HCT116 (cell line): ENCODE measurements around the gene ABHD17B.

Source experiments
- ATF3 ChIP-seq: IDR thresholded peaks from 2 replicates; pipeline ENCODE4 v1.6.1; 2012
- CBX3 ChIP-seq: IDR thresholded peaks from 2 replicates; pipeline ENCODE4 v1.6.1; 2012; ENCODE audit warnings: low read depth
- CEBPB ChIP-seq: IDR thresholded peaks from 2 replicates; pipeline ENCODE4 v1.6.1; 2012; ENCODE audit warnings: low read depth
- EZH2 ChIP-seq: fragments of 200-600 bp; sonication (generic); IDR thresholded peaks from 2 replicates; pipeline ENCODE4 v1.6.1; 2017; ENCODE audit warnings: antibody characterized with exemption, mixed run types
- EZH2phosphoT487 ChIP-seq: fragments of 200-600 bp; IDR thresholded peaks from 2 replicates; pipeline ENCODE4 v1.6.1; 2018; ENCODE audit warnings: antibody characterized with exemption, borderline replicate concordance
- JUND ChIP-seq: IDR thresholded peaks from 2 replicates; pipeline ENCODE4 v1.6.1; 2012
- POLR2A ChIP-seq: IDR thresholded peaks from 2 replicates; pipeline ENCODE4 v1.7.0; 2011; ENCODE audit warnings: borderline replicate concordance; ENCODE audit not compliant: insufficient read depth, insufficient read length; ENCODE audit errors: extremely low read depth
- REST ChIP-seq: IDR thresholded peaks from 2 replicates; pipeline ENCODE4 v1.6.1; 2012; ENCODE audit warnings: low read depth
- SIN3A ChIP-seq: IDR thresholded peaks from 2 replicates; pipeline ENCODE4 v1.6.1; 2012; ENCODE audit warnings: low read depth
- TCF7L2 ChIP-seq: IDR thresholded peaks from 2 replicates; pipeline ENCODE4 v1.7.0; 2011; ENCODE audit warnings: borderline replicate concordance, inconsistent platforms; ENCODE audit not compliant: insufficient read depth, insufficient read length; ENCODE audit errors: extremely low read depth
- TF ChIP-seq, protein P1 (sequence below), 3 experiments: fragments of 200-600 bp in 1 of 3; sonication (generic) in 1 of 3; IDR thresholded peaks in 2 of 3; conservative IDR thresholded peaks in 1 of 3; 2 replicates each; pipeline ENCODE4 v1.5.1; 2012 to 2017; ENCODE audit warnings: low read depth in 2 of 3, low read length in 2 of 3, antibody characterized with exemption in 1 of 3, borderline replicate concordance in 1 of 3, control low read depth in 1 of 3, mild to moderate bottlenecking in 1 of 3, mixed read lengths in 1 of 3, mixed run types in 1 of 3, moderate library complexity in 1 of 3; ENCODE audit not compliant: insufficient read depth in 1 of 3

DNA sequence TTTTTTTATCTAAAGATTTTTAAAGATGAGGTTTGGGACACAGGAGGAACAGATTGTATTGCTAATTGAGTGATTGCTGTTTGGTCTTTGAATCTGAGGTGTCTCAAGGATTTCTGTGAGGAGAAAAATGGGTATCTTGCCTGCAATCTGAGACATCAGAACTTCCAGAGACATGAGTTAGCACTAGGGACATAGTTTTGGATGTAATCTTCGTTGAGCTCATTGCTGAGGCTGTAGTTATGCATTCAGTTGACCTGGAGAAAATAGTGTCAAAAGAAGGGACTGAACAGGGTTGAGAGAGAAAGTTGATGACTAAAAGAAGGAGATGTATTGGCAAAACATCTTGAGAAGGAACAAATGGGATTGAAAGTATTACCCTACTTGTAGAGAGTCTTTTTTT lies 25.1 kb upstream of the ABHD17B start:
- TF ChIP-seq, protein P1, sequence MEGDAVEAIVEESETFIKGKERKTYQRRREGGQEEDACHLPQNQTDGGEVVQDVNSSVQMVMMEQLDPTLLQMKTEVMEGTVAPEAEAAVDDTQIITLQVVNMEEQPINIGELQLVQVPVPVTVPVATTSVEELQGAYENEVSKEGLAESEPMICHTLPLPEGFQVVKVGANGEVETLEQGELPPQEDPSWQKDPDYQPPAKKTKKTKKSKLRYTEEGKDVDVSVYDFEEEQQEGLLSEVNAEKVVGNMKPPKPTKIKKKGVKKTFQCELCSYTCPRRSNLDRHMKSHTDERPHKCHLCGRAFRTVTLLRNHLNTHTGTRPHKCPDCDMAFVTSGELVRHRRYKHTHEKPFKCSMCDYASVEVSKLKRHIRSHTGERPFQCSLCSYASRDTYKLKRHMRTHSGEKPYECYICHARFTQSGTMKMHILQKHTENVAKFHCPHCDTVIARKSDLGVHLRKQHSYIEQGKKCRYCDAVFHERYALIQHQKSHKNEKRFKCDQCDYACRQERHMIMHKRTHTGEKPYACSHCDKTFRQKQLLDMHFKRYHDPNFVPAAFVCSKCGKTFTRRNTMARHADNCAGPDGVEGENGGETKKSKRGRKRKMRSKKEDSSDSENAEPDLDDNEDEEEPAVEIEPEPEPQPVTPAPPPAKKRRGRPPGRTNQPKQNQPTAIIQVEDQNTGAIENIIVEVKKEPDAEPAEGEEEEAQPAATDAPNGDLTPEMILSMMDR (IDR thresholded peaks at IDR 0.05 in 2 of 3, conservative IDR thresholded peaks at IDR 0.05 in 1 of 3; ENCODE audit: borderline replicate concordance in 1 of 3, insufficient read depth in 1 of 3, low read depth in 2 of 3, low read length in 2 of 3): no peak
- no peak for TF ChIP-seq POLR2A
- TF ChIP-seq EZH2: no peak
- TF ChIP-seq CEBPB: no peak
- TF ChIP-seq CBX3: no peak
- no peak for TF ChIP-seq ATF3
- no peak for TF ChIP-seq REST
- TF ChIP-seq TCF7L2: no peak
- no peak for TF ChIP-seq SIN3A
- no peak for TF ChIP-seq EZH2phosphoT487
- TF ChIP-seq JUND: no peak
